ENCODE data around the gene IGFBP1.
"Not testable (repeated sequence)": the region's sequence is repeated elsewhere in the genome, so short reads cannot be mapped to it uniquely, and the experiment has no call there.

Gene IGFBP1

DNA sequence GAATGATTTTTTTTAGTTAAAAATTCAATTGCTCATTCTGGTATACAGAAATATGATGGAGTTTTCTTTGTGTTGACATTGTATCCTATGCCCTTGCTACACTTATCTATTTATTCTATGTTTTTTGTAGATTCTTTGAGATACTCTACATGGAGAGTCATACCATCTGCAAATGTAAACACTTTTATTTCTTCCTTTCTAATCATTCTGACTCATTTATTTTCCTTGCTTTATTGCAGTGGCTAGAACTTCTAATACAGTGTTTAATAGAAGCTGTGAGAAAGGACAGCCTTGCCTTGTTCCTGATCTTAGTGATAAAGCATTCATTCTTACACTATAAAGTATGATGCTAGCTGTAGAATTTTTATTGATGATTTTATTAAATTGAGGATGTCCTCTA lies 42.7 kb downstream of the IGFBP1 start:
- Histone ChIP-seq H3K27ac (ENCODE audit: insufficient read depth, low read length, poor library complexity, severe bottlenecking) (no peak overlapping the region), H3K27me3 (replicated peaks; ENCODE audit: control insufficient read depth, insufficient read depth, low read length, poor library complexity, severe bottlenecking) (no peaks in the 10 kb centered on the region), H3K4me1 (ENCODE audit: control insufficient read depth, insufficient read depth, low read length, poor library complexity, severe bottlenecking) (no peaks in the 10 kb centered on the region), H3K36me3 (ENCODE audit: control insufficient read depth, insufficient read depth, low read length) (no peaks in the 10 kb centered on the region), H3K9me3 (ENCODE audit: control insufficient read depth, low read length) (no peaks in the 10 kb centered on the region), H3K4me3 (ENCODE audit: insufficient read depth, low read depth, low read length, poor library complexity, severe bottlenecking) (no peak overlapping the region)
- DNase-seq: no peak

DNA sequence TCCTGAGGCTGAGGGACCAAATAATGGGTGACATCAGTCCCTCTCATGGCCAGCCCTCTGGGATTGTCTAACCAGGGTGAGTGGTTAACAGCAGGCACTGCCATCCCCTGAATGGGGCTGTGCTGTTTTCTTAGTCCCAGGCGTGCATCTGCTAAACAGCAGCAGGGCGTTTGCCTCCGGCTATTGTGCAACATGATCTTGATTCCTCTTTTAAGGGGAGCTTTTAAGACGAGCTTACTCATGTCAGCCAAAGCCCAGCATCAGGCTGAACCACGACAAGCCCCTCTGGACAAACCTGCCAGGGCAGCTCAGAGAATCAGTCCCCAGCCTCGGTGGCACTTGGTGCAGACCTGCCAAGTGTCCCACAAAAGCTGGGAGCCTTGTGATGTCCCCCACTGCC lies 49.0 kb downstream of the IGFBP1 start:
- no peaks in the 10 kb centered on the region for H3K36me3 ChIP-seq (ENCODE audit: control insufficient read depth, insufficient read depth, low read length)
- no peak for DNase-seq
- H3K27me3 ChIP-seq (replicated peaks; ENCODE audit: control insufficient read depth, insufficient read depth, low read length, poor library complexity, severe bottlenecking): no peaks in the 10 kb centered on the region
- H3K27ac ChIP-seq (ENCODE audit: insufficient read depth, low read length, poor library complexity, severe bottlenecking): no peak overlapping the region
- H3K9me3 ChIP-seq (ENCODE audit: control insufficient read depth, low read length): no peaks in the 10 kb centered on the region
- H3K4me3 ChIP-seq (ENCODE audit: insufficient read depth, low read depth, low read length, poor library complexity, severe bottlenecking): no peak overlapping the region
- H3K4me1 ChIP-seq (ENCODE audit: control insufficient read depth, insufficient read depth, low read length, poor library complexity, severe bottlenecking): no peaks in the 10 kb centered on the region

DNA sequence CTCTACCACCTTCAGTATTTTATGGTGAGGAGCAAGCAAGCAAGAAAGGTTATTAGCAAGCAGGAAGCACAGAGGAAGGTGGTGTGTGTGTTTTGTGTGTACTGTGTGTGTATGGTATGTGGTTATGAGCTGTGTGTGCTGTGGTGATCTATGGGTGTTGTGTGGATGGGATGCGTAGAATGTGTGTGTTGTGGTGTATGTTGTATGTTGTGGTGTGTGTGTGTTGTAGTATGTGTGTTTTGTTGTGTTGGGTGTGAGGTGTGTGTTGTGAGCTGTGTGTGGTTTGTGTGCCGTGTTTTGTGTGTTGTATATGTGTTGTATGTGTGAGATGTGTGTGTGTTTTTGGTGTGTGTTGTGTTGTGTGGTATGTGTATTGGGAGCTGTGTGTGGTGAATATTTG lies 49.6 kb downstream of the IGFBP1 start:
- H3K9me3 ChIP-seq (ENCODE audit: control insufficient read depth, low read length): no peaks in the 10 kb centered on the region
- no peak for DNase-seq
- H3K27me3 ChIP-seq (replicated peaks; ENCODE audit: control insufficient read depth, insufficient read depth, low read length, poor library complexity, severe bottlenecking): no peaks in the 10 kb centered on the region
- no peaks in the 10 kb centered on the region for H3K36me3 ChIP-seq (ENCODE audit: control insufficient read depth, insufficient read depth, low read length)
- H3K4me3 ChIP-seq (ENCODE audit: insufficient read depth, low read depth, low read length, poor library complexity, severe bottlenecking): no peak overlapping the region
- H3K4me1 ChIP-seq (ENCODE audit: control insufficient read depth, insufficient read depth, low read length, poor library complexity, severe bottlenecking): no peaks in the 10 kb centered on the region
- no peak overlapping the region for H3K27ac ChIP-seq (ENCODE audit: insufficient read depth, low read length, poor library complexity, severe bottlenecking)

DNA sequence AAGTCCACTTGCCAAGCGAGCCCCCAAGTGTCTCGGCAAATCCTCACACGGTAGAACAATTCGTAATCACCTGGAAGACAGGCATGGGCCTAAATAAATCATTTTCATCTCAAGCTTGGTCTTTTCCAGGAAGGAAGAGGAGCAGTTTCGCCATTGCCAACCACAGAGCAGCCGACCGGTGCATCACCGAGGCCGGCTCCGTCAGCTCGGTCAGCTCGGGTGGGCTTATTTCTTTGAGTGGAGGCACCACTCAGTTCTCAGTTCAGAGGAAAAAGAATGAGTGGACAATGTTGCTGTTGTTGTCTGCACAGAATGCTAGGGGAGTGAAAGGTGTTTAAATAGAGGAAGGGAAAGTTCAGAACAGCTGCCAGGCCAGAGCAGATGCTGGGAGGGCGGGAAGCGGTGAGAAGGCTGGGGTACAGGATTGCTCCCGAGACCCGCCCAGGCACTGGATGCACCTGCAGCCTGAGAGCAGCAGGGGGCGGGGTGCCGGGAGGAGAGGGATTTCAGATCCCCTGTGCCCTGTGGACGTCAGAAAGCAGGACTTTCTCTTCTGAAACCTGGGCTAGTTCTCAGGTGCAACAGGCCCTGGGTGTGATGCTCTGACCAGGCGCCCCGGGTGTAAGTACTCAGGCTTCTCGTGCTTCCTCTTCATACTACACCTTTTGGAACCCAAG lies 50.5 kb downstream of the IGFBP1 start:
- Histone ChIP-seq H3K36me3 (ENCODE audit: control insufficient read depth, insufficient read depth, low read length) (no peaks in the 10 kb centered on the region), H3K9me3 (ENCODE audit: control insufficient read depth, low read length) (no peaks in the 10 kb centered on the region)

DNA sequence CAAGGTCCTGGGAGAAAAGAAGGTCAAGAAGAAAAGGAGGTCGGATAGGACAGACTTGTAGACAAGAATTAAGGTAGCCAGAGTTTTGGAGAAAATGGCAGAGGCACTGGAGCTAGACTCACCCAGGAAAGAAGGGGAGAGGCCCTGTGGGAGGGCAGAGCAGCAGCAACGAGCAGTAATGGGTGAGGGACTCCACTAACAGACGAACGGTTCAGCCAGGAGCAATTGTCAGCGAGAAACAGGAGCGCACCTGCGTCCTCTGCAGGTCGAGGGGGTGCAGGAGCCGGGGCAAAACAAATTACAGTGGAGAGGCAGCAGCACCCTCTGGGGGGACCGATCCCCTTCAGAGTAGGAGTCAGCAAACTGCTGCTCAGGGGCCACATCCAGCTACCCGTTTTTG lies 51.3 kb downstream of the IGFBP1 start:
- Histone ChIP-seq H3K27ac (ENCODE audit: insufficient read depth, low read length, poor library complexity, severe bottlenecking) (no peak overlapping the region), H3K36me3 (ENCODE audit: control insufficient read depth, insufficient read depth, low read length) (no peaks in the 10 kb centered on the region), H3K4me3 (ENCODE audit: insufficient read depth, low read depth, low read length, poor library complexity, severe bottlenecking) (no peak overlapping the region), H3K9me3 (ENCODE audit: control insufficient read depth, low read length) (no peaks in the 10 kb centered on the region), H3K4me1 (ENCODE audit: control insufficient read depth, insufficient read depth, low read length, poor library complexity, severe bottlenecking) (no peaks in the 10 kb centered on the region), H3K27me3 (replicated peaks; ENCODE audit: control insufficient read depth, insufficient read depth, low read length, poor library complexity, severe bottlenecking) (no peaks in the 10 kb centered on the region)
- no peak for DNase-seq

More for the DNA sequence above, 50.5 kb downstream of the IGFBP1 start:
- Histone ChIP-seq H3K4me3 (ENCODE audit: insufficient read depth, low read depth, low read length, poor library complexity, severe bottlenecking) (no peak overlapping the region), H3K27ac (ENCODE audit: insufficient read depth, low read length, poor library complexity, severe bottlenecking) (no peak overlapping the region), H3K27me3 (replicated peaks; ENCODE audit: control insufficient read depth, insufficient read depth, low read length, poor library complexity, severe bottlenecking) (no peaks in the 10 kb centered on the region), H3K4me1 (ENCODE audit: control insufficient read depth, insufficient read depth, low read length, poor library complexity, severe bottlenecking) (no peaks in the 10 kb centered on the region)
- DNase-seq: no peak

DNA sequence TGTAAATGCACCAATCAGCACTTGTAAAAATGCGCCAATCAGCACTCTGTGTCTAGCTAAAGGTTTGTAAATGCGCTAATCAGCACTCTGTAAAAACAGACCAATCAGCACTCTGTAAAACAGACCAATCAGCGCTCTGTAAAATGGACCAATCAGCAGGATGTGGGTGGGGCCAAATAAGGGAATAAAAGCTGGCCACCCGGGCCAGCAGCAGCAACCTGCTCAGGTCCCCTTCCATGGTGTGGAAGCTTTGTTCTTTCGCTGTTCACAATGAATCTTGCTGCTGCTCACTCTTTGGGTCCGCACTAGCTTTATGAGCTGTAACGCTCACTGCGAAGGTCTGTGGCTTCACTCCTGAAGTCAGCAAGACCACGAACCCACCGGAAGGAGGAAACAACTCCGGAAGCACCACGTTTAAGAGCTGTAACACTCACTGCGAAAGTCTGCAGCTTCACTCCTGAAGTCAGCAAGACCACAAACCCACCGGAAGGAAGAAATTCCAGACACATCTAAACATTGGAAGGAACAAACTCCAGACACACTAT lies 52.0 kb downstream of the IGFBP1 start:
- not testable (repeated sequence) for H3K36me3 ChIP-seq (ENCODE audit: control insufficient read depth, insufficient read depth, low read length); H3K4me1 ChIP-seq (ENCODE audit: control insufficient read depth, insufficient read depth, low read length, poor library complexity, severe bottlenecking); H3K9me3 ChIP-seq (ENCODE audit: control insufficient read depth, low read length); DNase-seq; H3K27me3 ChIP-seq (replicated peaks; ENCODE audit: control insufficient read depth, insufficient read depth, low read length, poor library complexity, severe bottlenecking); H3K27ac ChIP-seq (ENCODE audit: insufficient read depth, low read length, poor library complexity, severe bottlenecking)
- peak overlapping the region; percentile 38 for H3K4me3 ChIP-seq (ENCODE audit: insufficient read depth, low read depth, low read length, poor library complexity, severe bottlenecking)

DNA sequence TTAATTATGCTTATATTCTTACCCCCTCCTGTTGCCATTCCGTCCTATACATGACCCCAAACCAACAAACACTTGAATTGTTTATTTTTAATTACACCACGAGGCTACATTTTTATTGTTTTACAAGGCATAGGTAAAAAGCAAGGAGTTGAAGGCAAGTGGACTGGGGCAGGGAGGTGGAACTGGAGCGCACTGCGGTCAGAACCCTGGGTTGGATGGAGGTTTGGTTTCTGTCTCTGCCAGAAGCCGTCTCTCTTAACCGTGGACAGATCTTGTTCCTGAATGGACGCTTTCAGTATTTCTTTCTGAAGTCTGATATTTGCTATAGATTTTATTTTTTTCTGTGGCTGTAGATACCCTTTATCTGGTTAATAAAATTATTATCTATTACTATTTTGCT lies 52.7 kb downstream of the IGFBP1 start:
- Histone ChIP-seq H3K4me3 (ENCODE audit: insufficient read depth, low read depth, low read length, poor library complexity, severe bottlenecking) (peak overlapping the region; percentile 38), H3K27me3 (replicated peaks; ENCODE audit: control insufficient read depth, insufficient read depth, low read length, poor library complexity, severe bottlenecking) (no peaks in the 10 kb centered on the region), H3K27ac (ENCODE audit: insufficient read depth, low read length, poor library complexity, severe bottlenecking) (no peak overlapping the region), H3K36me3 (ENCODE audit: control insufficient read depth, insufficient read depth, low read length) (no peaks in the 10 kb centered on the region), H3K9me3 (ENCODE audit: control insufficient read depth, low read length) (no peaks in the 10 kb centered on the region), H3K4me1 (ENCODE audit: control insufficient read depth, insufficient read depth, low read length, poor library complexity, severe bottlenecking) (no peaks in the 10 kb centered on the region)
- no peak for DNase-seq

Data from effector memory CD4-positive, alpha-beta T cell (primary cell).